ENCODE data around the gene GMEB1. TPM values are rescaled to one million over a fixed set of nuclear protein-coding genes. Genes with fewer than 3 reads are reported as not detected.
"Not testable (repeated sequence)": the region's sequence is repeated elsewhere in the genome, so short reads cannot be mapped to it uniquely, and the experiment has no call there.

GMEB1 gene
- 8.5 and 8.7 TPM in 2 replicates for total RNA-seq (2014; rRNA removed)
- polyA plus RNA-seq (2012): 6.8 TPM

GRCh38 chr1:28668191-28668955 is at the start of gene GMEB1:
Gene GMEB1 (plus strand): TSS chr1:28668784. CDS start chr1:28683613, 14,829 bp downstream.
- peak; percentile 80 for DNase-seq (ENCODE audit: low read depth)

DNA sequence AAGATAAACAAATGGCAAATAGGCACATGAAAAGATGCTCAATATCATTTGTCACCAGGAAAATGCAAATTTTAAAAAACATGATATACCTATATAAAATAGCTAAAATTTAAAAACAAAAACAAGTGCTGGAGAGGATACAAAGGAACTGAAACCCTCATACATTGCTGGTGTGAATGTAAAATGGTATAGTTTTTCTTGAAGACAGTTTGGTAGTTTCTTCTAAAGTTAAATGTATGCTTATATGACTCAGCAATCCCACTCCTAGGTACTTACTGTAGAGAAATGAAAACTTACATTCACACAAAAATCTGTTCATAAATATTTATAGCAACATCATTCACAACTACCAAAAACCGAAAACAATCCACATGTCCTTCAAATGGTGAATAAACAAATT is 36.9 kb upstream of the GMEB1 start:
- no peak for DNase-seq (ENCODE audit: low read depth)

GRCh38 chr1:28632560-28632959 is 36.0 kb upstream of the GMEB1 start:
- no peak for DNase-seq (ENCODE audit: low read depth)

DNA sequence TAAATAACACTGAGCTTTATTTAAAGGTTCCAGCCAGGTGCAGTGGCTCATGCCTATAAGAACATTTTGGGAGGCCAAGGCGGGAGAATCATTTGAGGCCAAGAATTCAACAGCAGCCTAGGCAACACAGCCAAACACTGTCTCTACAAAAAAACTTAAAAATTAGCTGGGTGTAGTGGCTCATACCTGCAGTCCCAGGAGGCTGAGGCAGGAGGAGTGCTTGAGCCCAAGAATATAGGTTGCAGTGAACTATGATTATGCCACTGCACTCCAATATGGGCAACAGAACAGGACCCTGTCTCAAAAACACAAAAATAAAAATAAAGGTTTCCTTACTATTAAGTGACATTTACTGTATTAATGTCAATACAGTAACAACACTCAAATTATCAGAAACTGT is 27.8 kb upstream of the GMEB1 start:
- peak; percentile 18 for DNase-seq (ENCODE audit: low read depth)

- peak; percentile 25 for DNase-seq (ENCODE audit: low read depth)
Measured at GRCh38 chr1:28642056-28642846, 26.3 kb upstream of the GMEB1 start.

DNA sequence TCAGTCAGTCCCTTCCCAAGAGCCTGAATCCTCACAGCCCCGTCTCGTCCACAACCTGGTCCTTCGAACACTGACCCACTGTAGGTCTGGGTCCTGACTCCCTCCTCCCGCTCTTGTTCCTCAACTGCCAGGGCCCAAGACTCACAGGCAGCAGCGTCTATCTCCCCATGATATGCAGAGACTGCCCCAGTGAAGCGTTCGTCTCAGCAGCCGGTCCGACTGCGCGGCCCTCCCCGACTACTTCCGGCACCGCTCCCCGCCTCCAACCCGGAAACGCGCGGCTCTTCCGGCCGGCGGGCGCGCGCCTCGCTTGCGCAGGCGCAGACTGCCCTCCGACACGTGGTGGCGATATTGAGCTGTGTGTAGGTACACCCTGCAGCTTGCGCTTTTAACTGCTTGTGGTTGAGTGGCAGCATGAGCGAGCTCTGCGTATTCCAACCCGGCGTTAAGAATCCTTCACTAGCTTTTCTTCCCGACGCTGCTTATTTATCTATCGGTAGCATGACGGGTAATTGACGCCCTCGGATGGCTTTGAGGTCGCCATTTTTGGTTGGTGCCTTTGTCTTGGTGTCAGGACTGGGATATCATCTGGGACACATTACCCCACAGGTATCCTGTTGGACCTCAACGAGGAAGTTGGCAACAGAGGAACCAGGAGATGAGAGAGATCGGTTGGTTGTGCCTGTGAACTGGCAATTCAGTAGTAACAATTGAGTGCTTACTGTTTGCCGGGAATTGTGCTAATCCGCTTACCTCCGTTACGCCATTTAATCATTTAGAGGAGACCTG is 25.5 kb upstream of the GMEB1 start, which contains the start of gene TAF12:
Gene TAF12 (minus strand): TSS at position 221 of the 789 bp plus-strand sequence. CDS start 20,986 bp downstream, outside the sequence.
- peak; percentile 94 for DNase-seq (ENCODE audit: low read depth)

DNA sequence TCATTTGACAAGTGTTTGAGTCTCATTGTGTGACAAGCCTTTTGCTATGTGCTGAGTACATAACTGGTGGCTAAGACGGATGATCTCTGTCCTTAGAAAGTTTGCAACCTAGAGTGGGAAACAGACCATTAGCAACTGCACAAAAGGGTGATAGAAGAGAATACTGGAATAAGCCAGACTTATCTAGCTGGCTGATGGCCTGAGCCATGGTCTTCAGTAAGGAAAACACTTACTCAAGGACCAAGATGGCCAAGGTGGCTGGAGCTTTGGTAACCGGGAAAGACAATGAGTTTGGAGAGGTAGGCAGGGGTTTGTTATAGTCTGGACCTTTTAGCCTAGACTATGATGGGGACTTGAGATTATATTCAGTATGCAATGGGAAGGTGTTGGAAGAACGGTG is 24.1 kb upstream of the GMEB1 start:
- DNase-seq (ENCODE audit: low read depth): no peak

GRCh38 chr1:28645406-28645805 is 23.2 kb upstream of the GMEB1 start:
- DNase-seq (ENCODE audit: low read depth): not testable (repeated sequence)

GRCh38 chr1:28646040-28646439 is 22.5 kb upstream of the GMEB1 start:
- DNase-seq (ENCODE audit: low read depth): no peak

DNA sequence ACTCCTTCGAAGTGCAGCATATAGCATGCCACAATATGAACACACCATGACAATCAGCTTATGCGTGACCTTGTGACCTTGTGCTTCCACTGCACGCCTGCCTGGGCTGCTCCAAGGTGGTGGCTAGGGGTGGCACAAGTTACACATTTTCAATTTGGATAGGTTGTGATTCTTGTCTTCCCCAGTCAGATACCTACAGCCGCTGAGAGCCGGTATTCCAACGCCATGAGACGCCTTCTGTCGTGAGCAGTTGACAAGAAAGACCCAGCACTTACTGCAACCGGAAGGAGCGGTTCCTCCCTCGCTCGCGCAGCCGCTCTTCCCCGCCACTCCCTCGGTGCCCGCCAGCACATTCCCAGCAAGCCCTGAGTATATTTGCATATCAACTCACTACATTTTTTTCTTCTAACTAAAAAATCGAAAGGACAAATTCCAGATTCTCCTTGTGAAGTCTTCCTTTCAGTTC is 20.5 kb upstream of the GMEB1 start:
- DNase-seq (ENCODE audit: low read depth): peak; percentile 89

- peak; percentile 99 for DNase-seq (ENCODE audit: low read depth)
Measured at GRCh38 chr1:28648474-28649198, 19.9 kb upstream of the GMEB1 start, which contains the start of gene RNU11. Gene RNU11 (plus strand): TSS chr1:28648600.

DNA sequence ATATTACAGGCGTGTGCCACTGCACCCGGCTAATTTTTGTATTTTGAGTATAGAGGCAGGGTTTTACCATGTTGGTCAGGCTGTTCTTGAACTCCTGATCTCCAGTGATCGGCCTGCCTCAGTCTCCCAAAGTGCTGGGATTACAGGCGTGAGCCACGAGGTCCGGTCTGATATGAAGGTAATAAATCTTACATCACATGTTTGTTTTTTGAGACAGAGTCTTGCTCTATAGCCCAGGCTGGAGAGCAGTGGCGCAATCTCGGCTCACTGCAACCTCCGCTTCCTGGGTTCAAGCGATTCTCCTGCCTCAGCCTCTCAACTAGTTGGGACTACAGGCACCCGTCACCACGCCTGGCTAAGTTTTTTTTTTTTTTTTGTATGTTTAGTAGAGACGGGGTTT is 15.5 kb upstream of the GMEB1 start:
- not testable (repeated sequence) for DNase-seq (ENCODE audit: low read depth)

- peak; percentile 33 for DNase-seq (ENCODE audit: low read depth)
Measured at GRCh38 chr1:28653870-28654269, 14.7 kb upstream of the GMEB1 start.

- DNase-seq (ENCODE audit: low read depth): not testable (repeated sequence)
Measured at GRCh38 chr1:28655448-28656311, 12.9 kb upstream of the GMEB1 start.

GRCh38 chr1:28656335-28656734 is 12.2 kb upstream of the GMEB1 start:
- no peak for DNase-seq (ENCODE audit: low read depth)

DNA sequence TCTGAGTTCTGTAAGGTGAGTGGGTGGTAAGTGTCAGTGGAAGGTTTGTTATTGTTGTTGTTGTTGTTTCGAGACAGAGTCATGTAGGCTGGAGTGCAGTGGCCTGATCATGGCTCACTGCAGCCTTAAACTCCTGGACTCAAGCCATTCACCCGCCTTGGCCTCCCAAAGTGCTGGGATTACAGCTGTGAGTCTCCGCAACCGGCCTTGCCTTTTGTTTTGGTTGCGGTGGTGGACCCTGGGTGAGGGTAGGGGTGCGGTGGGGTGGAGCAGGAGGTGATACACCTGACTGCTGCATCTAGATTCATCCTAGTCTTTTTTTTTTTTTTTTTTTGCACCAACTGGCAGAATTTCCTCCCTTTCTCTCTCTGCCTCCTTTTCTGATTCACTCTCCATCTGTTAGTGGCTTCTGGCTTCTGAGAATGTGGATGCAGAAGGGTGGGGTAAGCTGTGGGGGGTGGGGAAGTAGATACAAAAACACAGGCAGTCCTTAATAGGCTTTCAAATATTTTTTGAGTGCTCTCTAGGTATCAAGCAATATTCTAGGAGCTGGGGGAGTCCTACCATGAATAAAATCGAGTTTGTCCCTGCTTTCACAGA is 4.6 kb upstream of the GMEB1 start:
- DNase-seq (ENCODE audit: low read depth): peak; percentile 33

DNA sequence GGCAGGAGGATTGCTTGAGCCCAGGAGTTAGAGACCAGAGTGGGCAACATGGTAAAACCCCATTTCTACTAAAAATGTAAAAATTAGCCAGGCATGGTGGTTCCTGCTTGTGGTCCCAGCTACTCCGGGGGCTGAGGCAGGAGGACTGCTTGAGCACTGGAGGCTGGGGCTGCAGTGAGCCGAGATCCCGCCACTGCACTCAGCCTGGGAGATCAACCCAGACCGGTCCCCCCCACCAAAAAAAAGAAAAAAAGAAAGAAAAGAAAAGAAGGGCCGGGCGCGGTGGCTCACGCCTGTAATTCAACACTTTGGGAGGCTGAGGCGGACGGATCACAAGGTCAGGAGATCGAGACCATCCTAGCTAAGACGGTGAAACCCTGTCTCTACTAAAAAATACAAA is 1.8 kb upstream of the GMEB1 start:
- no peak for DNase-seq (ENCODE audit: low read depth)

DNA sequence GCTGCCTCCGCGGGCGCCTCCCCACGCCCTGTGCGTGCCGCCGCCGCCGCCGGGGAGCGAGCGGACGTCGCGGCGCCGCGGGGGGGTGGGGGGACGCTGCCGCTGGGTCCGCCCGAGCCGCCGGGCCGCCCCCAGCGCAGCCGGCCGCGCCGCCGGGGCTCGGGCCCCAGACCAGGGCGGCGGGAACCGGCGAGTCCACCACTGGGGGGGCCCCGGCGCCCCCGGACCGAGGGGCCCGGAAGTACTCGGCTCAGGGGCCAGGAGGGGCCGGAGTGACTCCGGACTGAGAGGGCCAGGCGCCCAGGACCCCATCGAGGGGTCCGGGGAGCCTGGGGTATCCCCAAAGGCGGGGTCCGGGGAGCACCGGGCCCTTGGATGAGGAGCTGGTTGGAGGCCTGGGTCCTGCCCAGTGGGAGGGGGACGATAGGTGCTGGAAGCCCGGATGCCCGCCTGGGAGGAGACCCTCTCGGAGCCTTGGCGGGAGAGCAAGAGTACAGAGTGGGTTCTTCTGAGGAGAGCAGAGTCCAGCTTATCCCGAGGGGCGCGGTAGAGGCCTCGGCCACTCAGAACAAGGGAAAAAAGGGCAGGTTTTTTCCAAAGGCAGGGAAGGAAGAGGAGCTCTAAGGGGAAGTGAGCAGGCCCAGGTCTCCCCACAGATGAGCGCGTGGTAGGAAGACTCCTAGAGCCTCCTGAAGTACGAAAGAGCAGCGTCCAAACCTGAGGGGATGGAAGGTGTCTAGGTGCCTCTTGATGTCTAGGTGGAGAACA is 556 bp downstream of the GMEB1 start:
- peak; percentile 60 for DNase-seq (ENCODE audit: low read depth)
